NCI-H2196 treated with DMSO at 0.1 percent for 48 hours (cell line): ENCODE results near the gene FLCN.

Experiments
- DNase-seq: peaks from one replicate; lab custom pipeline; 2025; ENCODE audit not compliant: unreplicated experiment; lab: John Stamatoyannopoulos, UW

The FLCN gene

GRCh38 chr17:17170346-17170985, 66.5 kb downstream of the FLCN start:
- DNase-seq = no peak

GRCh38 chr17:17169396-17169795, 67.6 kb downstream of the FLCN start:
- DNase-seq = no peak

- no peak for DNase-seq
Measured at GRCh38 chr17:17168401-17168800, 68.6 kb downstream of the FLCN start.

- no peak for DNase-seq
Measured at GRCh38 chr17:17167986-17168385, 69.0 kb downstream of the FLCN start.

GRCh38 chr17:17167356-17167755, 69.6 kb downstream of the FLCN start:
- no peak for DNase-seq

GRCh38 chr17:17166446-17166845, 70.5 kb downstream of the FLCN start:
- no peak for DNase-seq

GRCh38 chr17:17165666-17166308, 71.2 kb downstream of the FLCN start:
- DNase-seq = no peak

GRCh38 chr17:17164676-17165075, 72.3 kb downstream of the FLCN start:
- DNase-seq = no peak

GRCh38 chr17:17164156-17164555, 72.8 kb downstream of the FLCN start:
- DNase-seq = no peak
